HUES64 (cell line): ENCODE results near the gene CADM2.

Experiments used
- H3K27ac ChIP-seq: 2 replicates; pipeline ENCODE4 v1.7.0; 2013; ENCODE audit warnings: low read depth, low read length, inconsistent platforms
- H3K27me3 ChIP-seq: 2 replicates; pipeline ENCODE4 v1.6.1; 2013; ENCODE audit warnings: mild to moderate bottlenecking, low read length; ENCODE audit not compliant: insufficient read depth
- H3K36me3 ChIP-seq: 2 replicates; pipeline ENCODE4 v1.6.1; 2013; ENCODE audit warnings: mild to moderate bottlenecking, low read length; ENCODE audit not compliant: insufficient read depth
- H3K4me1 ChIP-seq: 2 replicates; pipeline ENCODE4 v1.6.1; 2013; ENCODE audit warnings: mild to moderate bottlenecking, low read length, moderate library complexity; ENCODE audit not compliant: insufficient read depth
- H3K4me3 ChIP-seq: 2 replicates; pipeline ENCODE4 v1.5.1; 2013; ENCODE audit warnings: mild to moderate bottlenecking, low read length, moderate library complexity
- H3K9ac ChIP-seq: 2 replicates; pipeline ENCODE4 v1.6.1; 2013; ENCODE audit warnings: mild to moderate bottlenecking, low read depth, low read length
- H3K9me3 ChIP-seq: 2 replicates; pipeline ENCODE4 v1.6.1; 2013; ENCODE audit warnings: low read depth, low read length; ENCODE audit not compliant: insufficient read depth
- WGBS: fragments of 150-250, 120-280 bp; methylation state at CpG from one replicate; pipeline ENCODE4 v1.1.7; 2013; ENCODE audit warnings: missing lambda C conversion rate; 5-methylcytosine and 5-hydroxymethylcytosine counted together

CADM2 gene

DNA sequence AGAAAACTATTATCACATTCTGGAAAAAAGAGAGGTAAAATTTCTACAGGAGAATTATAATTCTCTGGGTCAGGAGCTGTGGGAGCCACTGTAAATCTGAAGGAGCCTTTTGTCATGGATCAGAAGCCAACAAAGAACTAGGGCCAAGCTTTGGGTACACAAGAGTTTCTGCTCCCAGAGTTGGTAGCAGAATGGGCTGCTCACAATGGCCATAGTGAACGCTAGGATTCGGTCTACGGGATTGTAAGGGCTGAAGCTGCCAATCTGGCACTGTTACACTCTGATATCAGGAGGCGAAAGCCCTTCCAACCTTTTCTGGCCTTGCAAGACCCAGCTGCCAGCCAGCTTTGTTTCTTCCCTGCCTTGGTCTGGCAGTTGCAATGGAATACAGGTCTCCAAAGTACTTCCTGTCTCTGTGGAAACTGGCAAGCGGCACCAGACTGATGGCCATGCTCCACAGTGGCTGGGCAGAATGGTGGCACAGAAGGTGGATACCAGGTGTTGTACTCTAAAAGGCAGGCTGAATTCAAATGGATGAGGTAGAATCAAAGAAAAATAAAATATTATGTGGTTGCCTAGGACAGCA, 831.7 kb downstream of the CADM2 start:
- 97% methylated on average over 5 of the region's 5 CpGs for WGBS
- no peaks in the 10 kb centered on the region for H3K9me3 ChIP-seq

DNA sequence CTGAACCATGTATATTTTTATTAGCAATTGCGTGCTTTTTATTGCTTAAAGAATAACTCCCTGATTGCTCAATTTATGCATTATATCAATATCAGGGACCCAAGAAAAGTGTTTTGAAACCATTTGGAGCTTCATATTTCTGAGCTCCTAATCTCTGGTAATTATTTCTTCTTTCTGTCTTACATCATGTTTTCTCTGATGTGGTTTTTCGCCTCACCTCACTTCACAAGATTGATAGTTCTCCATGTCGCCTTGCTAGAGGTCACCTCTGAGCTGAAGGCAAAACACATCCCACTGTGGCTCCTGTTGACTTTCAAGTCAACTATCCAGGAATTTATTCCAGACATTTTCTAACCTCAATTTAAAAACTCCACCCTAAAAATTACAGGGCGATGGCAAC, 837.4 kb downstream of the CADM2 start:
- Histone ChIP-seq H3K27me3 (no peaks in the 10 kb centered on the region), H3K36me3 (no peaks in the 10 kb centered on the region), H3K4me3 (no peak overlapping the region), H3K9me3 (no peaks in the 10 kb centered on the region), H3K27ac (no peak overlapping the region; the same call in 1 of the 2 replicates), H3K9ac (no peak overlapping the region), H3K4me1 (peaks cover 11% of the 10 kb centered on the region)
- WGBS, result 83% methylated on average over 4 of the region's 4 CpGs

More for the DNA sequence above, 831.7 kb downstream of the CADM2 start:
- H3K9ac ChIP-seq, result no peak overlapping the region
- H3K4me1 ChIP-seq, result peaks cover 4% of the 10 kb centered on the region
- no peaks in the 10 kb centered on the region for H3K36me3 ChIP-seq
- no peak overlapping the region for H3K27ac ChIP-seq
- H3K27me3 ChIP-seq, result no peaks in the 10 kb centered on the region
- no peak overlapping the region for H3K4me3 ChIP-seq

DNA sequence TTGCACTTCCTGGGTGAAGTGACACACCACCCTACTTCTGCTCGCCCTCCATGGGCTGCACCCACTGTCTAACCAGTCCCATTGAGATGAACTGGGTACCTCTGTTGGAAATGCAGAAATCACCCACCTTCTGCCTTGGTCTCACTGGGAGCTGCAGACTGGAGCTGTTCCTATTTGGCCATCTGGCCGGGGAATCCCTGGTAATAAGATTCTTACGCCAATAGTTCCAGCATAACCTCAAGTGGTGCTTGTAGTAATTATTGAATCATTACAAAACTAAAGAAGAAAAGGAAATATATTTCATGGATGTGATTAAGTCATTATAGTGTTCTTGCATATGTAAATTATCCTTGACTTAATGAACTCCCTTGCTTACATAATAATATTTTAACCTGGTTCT, 841.9 kb downstream of the CADM2 start:
- H3K9me3 ChIP-seq, result no peaks in the 10 kb centered on the region
- H3K9ac ChIP-seq, result no peak overlapping the region
- H3K4me3 ChIP-seq, result no peak overlapping the region
- peaks cover 5% of the 10 kb centered on the region for H3K4me1 ChIP-seq
- no peaks in the 10 kb centered on the region for H3K27me3 ChIP-seq
- WGBS, result 99% methylated on average over 3 of the region's 3 CpGs
- no peaks in the 10 kb centered on the region for H3K36me3 ChIP-seq
- H3K27ac ChIP-seq, result no peak overlapping the region

DNA sequence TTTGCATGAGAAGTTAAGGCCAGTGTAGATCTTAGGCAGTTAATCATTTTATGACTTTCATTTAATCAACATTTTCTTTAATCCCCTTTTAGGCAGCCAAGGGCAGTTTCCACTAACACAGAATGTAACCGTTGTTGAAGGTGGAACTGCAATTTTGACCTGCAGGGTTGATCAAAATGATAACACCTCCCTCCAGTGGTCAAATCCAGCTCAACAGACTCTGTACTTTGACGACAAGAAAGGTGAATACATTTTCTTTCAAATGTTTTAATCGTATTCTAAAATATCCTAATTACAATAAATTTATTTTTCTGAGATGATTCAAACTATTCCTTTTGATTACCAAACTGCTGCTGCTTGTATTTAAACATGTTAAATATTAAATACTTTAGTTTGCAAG, 843.2 kb downstream of the CADM2 start:
- Histone ChIP-seq H3K4me1 (no peaks in the 10 kb centered on the region), H3K9ac (no peak overlapping the region), H3K27ac (no peak overlapping the region), H3K27me3 (no peaks in the 10 kb centered on the region), H3K36me3 (no peaks in the 10 kb centered on the region), H3K4me3 (no peak overlapping the region), H3K9me3 (no peaks in the 10 kb centered on the region)
- 17% methylated on average over 2 of the region's 3 CpGs for WGBS

DNA sequence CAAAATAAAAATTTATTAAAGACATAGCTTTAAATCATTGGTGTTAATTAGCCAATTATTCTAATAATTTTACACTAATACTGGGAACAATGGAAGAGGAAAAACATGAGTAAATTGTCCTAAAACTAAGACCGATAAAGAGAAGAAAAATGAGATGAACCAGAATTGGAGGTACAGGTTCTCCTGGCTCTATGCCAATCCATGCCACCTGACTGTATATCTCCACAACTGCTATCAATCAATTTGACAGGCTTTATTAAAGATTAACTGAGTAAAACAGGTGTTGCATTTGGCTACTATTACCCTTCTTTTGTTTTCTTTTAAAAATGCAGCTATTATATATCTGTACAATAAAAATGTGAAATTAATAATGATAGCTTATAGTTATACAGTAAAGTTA, 850.0 kb downstream of the CADM2 start:
- 100% methylated on average over 1 of the region's 1 CpG for WGBS
- Histone ChIP-seq H3K9ac (no peak overlapping the region), H3K36me3 (no peaks in the 10 kb centered on the region), H3K27ac (no peak overlapping the region), H3K4me3 (no peak overlapping the region), H3K4me1 (no peaks in the 10 kb centered on the region), H3K9me3 (no peaks in the 10 kb centered on the region), H3K27me3 (no peaks in the 10 kb centered on the region)

DNA sequence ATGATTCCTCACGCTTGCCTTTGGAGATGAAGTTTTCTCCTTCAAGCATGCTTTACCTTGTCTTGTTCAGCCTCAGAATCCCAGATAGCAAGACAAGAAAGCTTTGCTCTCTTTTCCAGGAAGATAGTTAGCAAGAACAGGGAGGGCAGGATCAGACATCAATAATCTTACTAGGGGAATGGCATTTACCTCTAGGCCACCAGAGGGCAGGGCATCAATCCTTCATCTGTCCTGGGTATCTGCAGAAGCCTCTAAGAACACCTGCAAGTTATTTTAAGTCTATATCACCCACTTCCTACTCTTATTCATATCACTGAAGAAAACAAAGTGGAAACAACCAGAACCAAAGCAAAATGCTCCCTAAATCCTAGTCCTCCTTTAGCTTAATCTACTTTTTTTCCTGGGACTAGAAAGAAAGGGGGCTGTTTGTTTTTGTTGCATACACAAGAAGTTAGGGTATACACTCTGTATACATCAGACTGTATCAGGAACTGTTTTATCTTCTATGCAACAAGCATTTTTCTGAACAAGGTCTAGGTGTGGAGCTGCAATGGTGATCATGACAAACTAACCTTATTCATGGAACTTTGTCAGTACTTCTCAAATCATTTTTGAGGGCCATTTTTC, 862.5 kb downstream of the CADM2 start:
- H3K4me1 ChIP-seq, result no peaks in the 10 kb centered on the region
- no peak overlapping the region for H3K4me3 ChIP-seq
- H3K9me3 ChIP-seq, result no peaks in the 10 kb centered on the region
- no peak overlapping the region for H3K27ac ChIP-seq
- 100% methylated on average over 1 of the region's 1 CpG for WGBS
- H3K36me3 ChIP-seq, result no peaks in the 10 kb centered on the region
- no peak overlapping the region for H3K9ac ChIP-seq
- H3K27me3 ChIP-seq, result no peaks in the 10 kb centered on the region

DNA sequence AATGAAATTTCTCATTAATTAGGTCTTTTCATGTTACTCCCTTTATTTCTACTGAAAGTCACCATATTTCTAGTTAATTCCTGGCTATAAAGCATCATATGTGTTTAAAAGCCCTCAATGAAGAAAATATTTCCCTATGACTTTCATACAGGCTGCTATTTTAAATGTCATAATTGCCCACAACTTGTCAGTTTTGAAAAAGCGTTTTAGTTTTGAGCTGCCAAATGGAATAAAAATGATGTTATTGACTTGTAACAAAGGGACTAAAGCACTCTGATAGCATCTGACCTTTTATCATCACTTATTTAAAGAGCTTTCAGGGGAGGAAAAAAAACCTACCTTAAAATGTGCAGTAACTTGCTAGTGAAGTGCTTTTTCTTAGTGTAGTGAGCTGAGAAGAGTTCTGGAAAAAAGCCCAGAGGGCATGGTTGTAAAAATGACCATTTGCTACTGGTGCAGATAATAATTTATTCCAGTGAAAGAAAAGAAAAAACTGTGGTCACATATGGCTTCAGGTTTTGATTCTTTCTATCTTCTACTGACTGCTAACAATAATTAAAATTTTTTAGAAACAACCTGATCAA, 877.2 kb downstream of the CADM2 start:
- Histone ChIP-seq H3K4me1 (peaks cover 10% of the 10 kb centered on the region), H3K4me3 (no peak overlapping the region), H3K36me3 (no peaks in the 10 kb centered on the region), H3K9ac (no peak overlapping the region), H3K27ac (no peak overlapping the region), H3K9me3 (no peaks in the 10 kb centered on the region), H3K27me3 (no peaks in the 10 kb centered on the region)
- 83% methylated on average over 1 of the region's 1 CpG for WGBS

DNA sequence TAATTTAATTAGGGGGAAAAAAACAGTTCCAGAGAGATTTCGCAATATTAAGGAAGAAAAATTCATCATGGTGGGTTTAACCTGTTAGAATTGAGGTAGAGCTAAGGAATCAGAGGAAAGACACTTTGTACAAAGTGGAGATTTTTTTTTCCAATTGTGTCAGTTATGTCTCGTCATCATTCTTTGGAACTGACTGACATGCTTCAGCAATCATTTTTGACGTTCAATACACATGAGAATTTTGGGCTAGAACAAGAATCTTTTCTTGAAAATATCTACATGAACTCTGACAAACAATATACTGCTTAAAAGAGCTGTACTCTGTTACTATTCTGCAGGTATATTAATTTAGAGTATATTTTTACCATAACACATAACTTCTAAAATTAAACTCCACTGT, 878.6 kb downstream of the CADM2 start:
- H3K4me3 ChIP-seq, result no peak overlapping the region
- no peaks in the 10 kb centered on the region for H3K27me3 ChIP-seq
- H3K27ac ChIP-seq, result no peak overlapping the region
- H3K9ac ChIP-seq, result no peak overlapping the region
- no peaks in the 10 kb centered on the region for H3K9me3 ChIP-seq
- WGBS, result 90% methylated on average over 3 of the region's 3 CpGs
- H3K36me3 ChIP-seq, result no peaks in the 10 kb centered on the region
- peaks cover 10% of the 10 kb centered on the region for H3K4me1 ChIP-seq

DNA sequence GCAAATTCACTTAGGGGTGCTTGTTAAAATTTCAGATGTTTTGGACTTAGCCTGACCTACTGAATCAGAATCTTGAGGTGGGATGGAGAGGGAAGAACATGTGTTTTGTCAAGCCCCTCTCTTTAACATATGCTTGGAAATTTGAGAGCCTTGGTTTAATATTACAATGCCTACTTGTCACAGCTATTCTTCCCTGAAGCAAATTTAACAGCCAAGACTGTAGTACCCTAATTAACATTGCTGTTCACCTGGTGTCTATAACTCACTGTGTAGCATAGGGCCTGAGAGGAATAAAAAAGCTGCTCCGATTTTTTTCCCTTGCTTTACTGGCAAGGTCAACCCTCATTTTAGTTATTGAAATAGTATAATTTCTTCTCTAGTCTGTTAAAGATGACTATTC, 880.1 kb downstream of the CADM2 start:
- H3K4me1 ChIP-seq, result peaks cover 10% of the 10 kb centered on the region
- H3K9ac ChIP-seq, result no peak overlapping the region
- H3K9me3 ChIP-seq, result no peaks in the 10 kb centered on the region
- H3K36me3 ChIP-seq, result no peaks in the 10 kb centered on the region
- H3K27ac ChIP-seq, result no peak overlapping the region
- no CpG with 5 or more reads among the region's 1 CpG for WGBS
- H3K27me3 ChIP-seq, result no peaks in the 10 kb centered on the region
- no peak overlapping the region for H3K4me3 ChIP-seq

DNA sequence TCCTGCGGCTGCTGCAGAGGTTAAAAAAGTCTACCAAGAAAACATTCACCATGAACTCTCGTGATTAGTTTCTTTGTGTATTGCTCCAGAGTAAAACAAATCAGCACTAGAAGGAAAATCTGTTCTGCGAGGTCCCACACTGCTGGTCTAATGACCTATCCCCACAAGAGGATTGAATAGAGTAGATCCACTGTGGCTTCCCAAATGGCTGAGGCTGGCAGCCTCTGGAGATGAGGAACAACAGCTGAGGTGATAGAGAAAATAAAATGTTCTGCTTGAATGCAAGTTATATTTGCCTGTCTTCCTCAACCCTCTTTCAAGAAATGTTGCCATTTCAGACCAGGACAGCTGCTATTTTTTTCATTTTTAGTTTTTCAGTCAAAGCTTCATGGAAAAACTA, 883.3 kb downstream of the CADM2 start:
- Histone ChIP-seq H3K36me3 (no peaks in the 10 kb centered on the region), H3K4me1 (peaks cover 10% of the 10 kb centered on the region)
- 93% methylated on average over 3 of the region's 3 CpGs for WGBS

DNA sequence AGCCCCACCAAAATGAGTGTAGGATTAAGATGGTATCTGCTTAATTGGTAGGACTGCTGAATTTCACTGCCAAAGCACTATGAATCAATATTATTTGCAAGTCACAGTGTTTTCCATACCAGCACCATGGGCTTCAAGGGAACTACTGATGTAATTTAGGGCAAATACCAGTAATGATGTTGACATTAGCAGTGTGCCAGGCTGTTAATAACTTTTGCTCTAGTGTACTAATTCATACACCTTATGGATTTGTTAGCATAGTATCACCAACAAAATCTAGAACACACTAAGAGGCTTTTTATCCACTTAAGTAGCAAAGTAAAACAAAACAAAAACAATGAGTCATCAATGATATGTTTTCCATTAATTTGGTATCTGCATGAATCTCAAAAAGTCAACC, 888.2 kb downstream of the CADM2 start:
- H3K27ac ChIP-seq, result no peak overlapping the region
- H3K27me3 ChIP-seq, result no peaks in the 10 kb centered on the region
- no peak overlapping the region for H3K9ac ChIP-seq
- H3K4me3 ChIP-seq, result no peak overlapping the region
- no peaks in the 10 kb centered on the region for H3K9me3 ChIP-seq
- H3K36me3 ChIP-seq, result no peaks in the 10 kb centered on the region
- H3K4me1 ChIP-seq, result no peaks in the 10 kb centered on the region

More for the DNA sequence above, 883.3 kb downstream of the CADM2 start:
- no peak overlapping the region for H3K9ac ChIP-seq
- H3K4me3 ChIP-seq, result no peak overlapping the region
- no peak overlapping the region for H3K27ac ChIP-seq
- H3K9me3 ChIP-seq, result no peaks in the 10 kb centered on the region
- no peaks in the 10 kb centered on the region for H3K27me3 ChIP-seq
